Activated CD8-positive, alpha-beta T cell treated with anti-CD3 and anti-CD28 coated beads for 36 hours (primary cell): ENCODE data around the gene CD244. TPM values are rescaled to one million over a fixed set of nuclear protein-coding genes. Genes with fewer than 3 reads are reported as not detected.

ENCODE experiments used
- ATAC-seq: fragments of 200-7000 bp; cut with Tn5 transposase; one replicate; pipeline ENCODE4 v1.10.0; 2021; ENCODE audit warnings: mild to moderate bottlenecking, moderate library complexity
- CTCF ChIA-PET: fragments of 350-600 bp; sonication (Branson Sonifier 250); formaldehyde crosslinking; loops from one replicate; lab custom pipeline; 2021; ENCODE audit warnings: antibody characterized with exemption; lab: Charles Lee
- POLR2A ChIA-PET: fragments of 350-600 bp; sonication (Branson Sonifier 250); formaldehyde crosslinking; loops from one replicate; lab custom pipeline; 2021; ENCODE audit warnings: antibody characterized with exemption; lab: Charles Lee
- DNase-seq: peaks from one replicate; pipeline ENCODE4 v3.0.0-alpha.2; 2020
- H3K27ac Mint-ChIP-seq: one replicate; pipeline ENCODE4 v1.8.0; 2021; ENCODE audit warnings: mild to moderate bottlenecking, mixed read lengths
- H3K27me3 Mint-ChIP-seq: one replicate; pipeline ENCODE4 v1.8.0; 2021; ENCODE audit warnings: mixed read lengths
- H3K36me3 Mint-ChIP-seq: one replicate; pipeline ENCODE4 v1.8.0; 2021; ENCODE audit warnings: low read depth, mixed read lengths
- H3K4me1 Mint-ChIP-seq: one replicate; pipeline ENCODE4 v1.8.0; 2021; ENCODE audit warnings: low read depth, mixed read lengths
- H3K4me3 Mint-ChIP-seq: one replicate; pipeline ENCODE4 v1.8.0; 2021; ENCODE audit warnings: mild to moderate bottlenecking, moderate library complexity, mixed read lengths
- H3K9me3 Mint-ChIP-seq: one replicate; pipeline ENCODE4 v1.8.0; 2021; ENCODE audit warnings: mixed read lengths
- intact Hi-C: fragments of 100-400 bp; cut with micrococcal nuclease; formaldehyde crosslinking; loops from one replicate; pipeline ENCODE4 v1.10.0; 2022
- total RNA-seq, 2 experiments: library from RNA; stranded (reverse); gene quantifications; one replicate each; pipeline ENCODE4 v1.2.3, GENCODE V29; 2021
- TF ChIP-seq, protein P1 (sequence below): fragments of 200-600 bp; IDR thresholded peaks from one replicate; pipeline ENCODE4 v1.8.0; 2022; ENCODE audit warnings: antibody characterized with exemption, mild to moderate bottlenecking

CD244 gene, protein sequence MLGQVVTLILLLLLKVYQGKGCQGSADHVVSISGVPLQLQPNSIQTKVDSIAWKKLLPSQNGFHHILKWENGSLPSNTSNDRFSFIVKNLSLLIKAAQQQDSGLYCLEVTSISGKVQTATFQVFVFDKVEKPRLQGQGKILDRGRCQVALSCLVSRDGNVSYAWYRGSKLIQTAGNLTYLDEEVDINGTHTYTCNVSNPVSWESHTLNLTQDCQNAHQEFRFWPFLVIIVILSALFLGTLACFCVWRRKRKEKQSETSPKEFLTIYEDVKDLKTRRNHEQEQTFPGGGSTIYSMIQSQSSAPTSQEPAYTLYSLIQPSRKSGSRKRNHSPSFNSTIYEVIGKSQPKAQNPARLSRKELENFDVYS
- 1 to 10 TPM; 1.4 to 1.8 TPM for total RNA-seq

DNA sequence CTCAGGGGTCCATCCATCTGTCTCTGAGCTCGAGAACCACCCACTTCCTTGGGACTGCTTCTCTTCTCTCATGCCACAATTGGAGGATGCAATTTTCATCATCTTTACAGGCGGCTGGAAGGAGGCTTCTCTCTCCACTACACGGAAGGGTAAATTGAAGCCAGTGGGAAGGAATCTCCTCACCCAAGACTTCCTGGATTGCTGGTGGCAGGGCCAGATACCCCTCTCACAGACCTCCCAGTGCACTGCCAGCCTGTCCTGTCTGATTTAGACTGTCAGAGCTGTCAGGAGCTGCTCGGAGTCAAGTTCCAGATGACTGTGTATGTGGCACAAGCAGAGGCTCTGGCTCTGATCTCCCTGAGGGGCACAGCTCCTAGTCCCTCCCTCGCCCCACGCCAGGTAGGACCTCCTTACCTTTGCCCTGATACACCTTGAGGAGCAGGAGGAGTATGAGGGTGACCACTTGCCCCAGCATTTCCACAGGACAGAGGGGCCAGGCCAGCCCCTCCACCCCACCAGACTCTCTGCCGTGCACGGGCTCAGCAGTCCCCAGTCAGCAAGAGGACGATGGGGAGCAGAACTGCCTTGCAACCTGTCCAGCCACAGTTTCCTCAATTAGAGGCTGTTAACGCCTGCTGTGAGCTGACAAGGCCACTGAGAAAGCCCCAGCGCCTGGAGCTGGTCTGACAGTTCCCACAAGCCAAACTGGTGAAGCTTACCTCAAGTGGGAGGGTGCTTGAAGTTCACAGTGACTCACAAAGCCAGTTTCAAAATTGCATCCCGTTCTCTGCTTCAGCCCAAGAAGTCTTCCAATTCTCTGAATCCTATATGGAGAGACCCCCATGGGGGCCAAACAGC is at the start of gene CD244:
Gene CD244 (minus strand): TSS at position 685 of the 858 bp plus-strand sequence. CDS start 210 bp downstream, at position 475.
- POLR2A ChIA-PET = interaction anchor here (0.9 to 1.5 kb wide), 4 partner anchors 12 to 184 kb away, joined by 3 to 4 read pairs (median 3); no protein-coding TSS in a partner anchor
- Mint-ChIP-seq H3K9me3 (no peaks in the 10 kb centered on the region), H3K4me3 (peak within 1 kb of the TSS; percentile 58), H3K27ac (peak within 1 kb of the TSS; percentile 67), H3K36me3 (no peaks in the 10 kb centered on the region), H3K4me1 (peaks cover 32% of the 10 kb centered on the region), H3K27me3 (no peaks in the 10 kb centered on the region)
- intact Hi-C loops = no loop called here
- ATAC-seq = peak; percentile 95
- peak; percentile 86 for DNase-seq
- CTCF ChIA-PET = interaction anchor here (0.7 to 5.4 kb wide), 10 partner anchors 9 to 91 kb away, joined by 3 to 42 read pairs (median 8); partner anchors contain the start of gene ITLN2
- TF ChIP-seq, protein P1, sequence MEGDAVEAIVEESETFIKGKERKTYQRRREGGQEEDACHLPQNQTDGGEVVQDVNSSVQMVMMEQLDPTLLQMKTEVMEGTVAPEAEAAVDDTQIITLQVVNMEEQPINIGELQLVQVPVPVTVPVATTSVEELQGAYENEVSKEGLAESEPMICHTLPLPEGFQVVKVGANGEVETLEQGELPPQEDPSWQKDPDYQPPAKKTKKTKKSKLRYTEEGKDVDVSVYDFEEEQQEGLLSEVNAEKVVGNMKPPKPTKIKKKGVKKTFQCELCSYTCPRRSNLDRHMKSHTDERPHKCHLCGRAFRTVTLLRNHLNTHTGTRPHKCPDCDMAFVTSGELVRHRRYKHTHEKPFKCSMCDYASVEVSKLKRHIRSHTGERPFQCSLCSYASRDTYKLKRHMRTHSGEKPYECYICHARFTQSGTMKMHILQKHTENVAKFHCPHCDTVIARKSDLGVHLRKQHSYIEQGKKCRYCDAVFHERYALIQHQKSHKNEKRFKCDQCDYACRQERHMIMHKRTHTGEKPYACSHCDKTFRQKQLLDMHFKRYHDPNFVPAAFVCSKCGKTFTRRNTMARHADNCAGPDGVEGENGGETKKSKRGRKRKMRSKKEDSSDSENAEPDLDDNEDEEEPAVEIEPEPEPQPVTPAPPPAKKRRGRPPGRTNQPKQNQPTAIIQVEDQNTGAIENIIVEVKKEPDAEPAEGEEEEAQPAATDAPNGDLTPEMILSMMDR = no peak

DNA sequence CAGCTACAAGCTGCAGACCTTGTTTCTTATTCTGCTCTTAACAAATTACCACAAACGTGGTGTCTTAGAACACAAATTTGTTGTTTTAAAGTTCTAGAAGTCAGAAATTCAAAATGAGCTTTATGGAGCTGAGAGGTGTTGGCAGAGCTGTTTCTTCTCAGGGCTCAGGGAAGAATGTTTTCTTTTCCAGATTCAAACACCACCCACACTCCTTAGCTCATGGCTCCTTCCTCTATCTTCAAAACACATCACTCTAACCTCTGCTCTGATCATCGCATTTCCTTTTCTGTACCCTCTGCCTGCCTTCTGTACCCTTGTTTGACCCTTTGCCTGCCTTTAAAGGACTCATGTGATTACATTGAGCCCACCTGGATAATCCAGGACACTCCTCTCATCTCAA is 49.2 kb upstream of the CD244 start:
- TF ChIP-seq, protein P1 = no peak
- DNase-seq (no peak), ATAC-seq (no peak)
- no peak overlapping the region for H3K4me3 Mint-ChIP-seq
- no peaks in the 10 kb centered on the region for H3K9me3 Mint-ChIP-seq
- POLR2A ChIA-PET = interaction anchor here (0.9 kb wide), 1 partner anchor 24 kb away, joined by 3 read pairs; no protein-coding TSS in a partner anchor
- no peaks in the 10 kb centered on the region for H3K4me1 Mint-ChIP-seq
- intact Hi-C loops = no loop called here
- CTCF ChIA-PET = interaction anchor here (2.0 kb wide), 1 partner anchor 40 kb away, joined by 7 read pairs; no protein-coding TSS in a partner anchor
- H3K36me3 Mint-ChIP-seq = no peaks in the 10 kb centered on the region
- H3K27me3 Mint-ChIP-seq = no peaks in the 10 kb centered on the region
- no peak overlapping the region for H3K27ac Mint-ChIP-seq

DNA sequence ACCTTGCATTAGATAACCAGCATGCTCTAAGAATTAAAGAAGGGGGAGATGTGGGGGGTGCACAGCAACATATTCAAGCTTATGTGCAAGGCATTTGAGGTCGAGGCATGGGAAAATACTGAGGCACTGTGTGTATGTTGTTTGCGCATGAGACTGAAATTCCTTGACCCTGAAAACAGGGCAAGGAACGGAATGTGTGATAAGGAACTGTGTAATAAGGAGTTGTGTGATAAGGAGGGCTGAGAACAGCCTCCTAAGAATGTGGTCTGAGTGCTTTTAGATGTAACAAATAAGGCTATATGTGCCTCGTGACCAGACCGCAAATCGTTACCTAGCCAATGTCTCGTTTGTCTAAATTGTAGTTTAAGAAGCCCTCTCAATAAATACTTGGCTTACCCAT is 48.8 kb upstream of the CD244 start:
- intact Hi-C loops = no loop called here
- DNase-seq (no peak), ATAC-seq (no peak)
- ChIA-PET POLR2A (interaction anchor here (0.9 kb wide), 1 partner anchor 25 kb away, joined by 3 read pairs; no protein-coding TSS in a partner anchor), CTCF (interaction anchor here (2.0 kb wide), 1 partner anchor 41 kb away, joined by 7 read pairs; no protein-coding TSS in a partner anchor)
- Mint-ChIP-seq H3K27ac (no peak overlapping the region), H3K27me3 (no peaks in the 10 kb centered on the region), H3K4me1 (no peaks in the 10 kb centered on the region), H3K4me3 (no peak overlapping the region), H3K9me3 (no peaks in the 10 kb centered on the region), H3K36me3 (no peaks in the 10 kb centered on the region)
- TF ChIP-seq, protein P1 = no peak

DNA sequence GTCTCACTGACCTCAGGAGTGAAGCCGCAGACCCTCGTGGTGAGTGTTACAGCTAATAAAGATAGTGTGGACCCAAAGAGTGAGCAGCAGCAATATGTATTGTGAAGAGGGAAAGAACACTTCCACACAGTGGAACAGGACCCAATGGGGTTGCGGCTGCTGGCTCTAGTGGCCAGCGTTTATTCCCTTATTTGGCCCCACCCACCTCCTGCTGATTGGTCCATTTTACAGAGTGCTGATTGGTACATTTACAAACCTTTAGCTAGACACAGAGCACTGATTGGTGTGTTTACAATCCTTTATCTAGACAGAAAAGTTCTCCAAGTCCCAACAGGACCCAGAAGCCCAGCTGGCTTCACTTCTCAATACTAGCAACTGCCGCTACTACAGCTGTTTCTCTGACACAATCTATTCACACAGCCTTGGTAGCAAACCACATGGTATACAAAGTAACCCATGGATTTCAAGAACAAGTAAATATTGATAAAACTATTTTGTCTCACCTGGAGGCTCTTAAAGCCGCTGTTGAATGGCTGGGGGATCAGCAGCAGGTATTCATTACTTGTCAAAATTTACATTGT is 47.6 kb upstream of the CD244 start:
- DNase-seq = no peak
- Mint-ChIP-seq H3K4me1 (no peaks in the 10 kb centered on the region), H3K36me3 (no peaks in the 10 kb centered on the region), H3K27me3 (no peaks in the 10 kb centered on the region), H3K27ac (no peak overlapping the region), H3K9me3 (no peaks in the 10 kb centered on the region), H3K4me3 (no peak overlapping the region)
- POLR2A ChIA-PET = no interaction called here
- TF ChIP-seq, protein P1 = no peak
- no peak for ATAC-seq
- intact Hi-C loops = no loop called here
- CTCF ChIA-PET = interaction anchor here (0.9 to 1.8 kb wide), 2 partner anchors 41 to 183 kb away, joined by 3 to 6 read pairs; no protein-coding TSS in a partner anchor
